ENCODE results near the gene DNAJB2.

Gene DNAJB2

GRCh38 chr2:219277703-219278654 lies 1.2 kb upstream of the DNAJB2 start:
- Histone ChIP-seq H3K27me3 (ENCODE audit: control insufficient read depth in 1 of 2, insufficient read depth in 2 of 2, low read length in 2 of 2) (no peaks in the 10 kb centered on the region), H3K4me3 (ENCODE audit: low read depth in 1 of 2, low read length in 2 of 2) (peak overlapping the region in 1 of 2 donors; percentile 36), H3K27ac (ENCODE audit: low read depth, low read length) (peak overlapping the region; percentile 75), H3K36me3 (ENCODE audit: insufficient read depth, low read length) (peaks cover 28% of the 10 kb centered on the region), H3K9me3 (ENCODE audit: low read length) (no peaks in the 10 kb centered on the region), H3K4me1 (ENCODE audit: insufficient read depth, low read length) (peaks cover 28% of the 10 kb centered on the region), H3K9ac (ENCODE audit: low read length) (peak overlapping the region; percentile 55)

GRCh38 chr2:219278655-219279150 lies 463 bp upstream of the DNAJB2 start:
- Histone ChIP-seq H3K36me3 (ENCODE audit: insufficient read depth, low read length) (peaks cover 35% of the 10 kb centered on the region), H3K4me1 (ENCODE audit: insufficient read depth, low read length) (peaks cover 28% of the 10 kb centered on the region), H3K27ac (ENCODE audit: low read depth, low read length) (peak overlapping the region; percentile 75), H3K9ac (ENCODE audit: low read length) (peak overlapping the region; percentile 55), H3K27me3 (ENCODE audit: control insufficient read depth in 1 of 2, insufficient read depth in 2 of 2, low read length in 2 of 2) (no peaks in the 10 kb centered on the region), H3K4me3 (ENCODE audit: low read depth in 1 of 2, low read length in 2 of 2) (peak overlapping the region in 1 of 2 donors; percentile 36), H3K9me3 (ENCODE audit: low read length) (no peaks in the 10 kb centered on the region)

GRCh38 chr2:219279916-219280516 lies 850 bp downstream of the DNAJB2 start:
- Histone ChIP-seq H3K36me3 (ENCODE audit: insufficient read depth, low read length) (peaks cover 48% of the 10 kb centered on the region), H3K27ac (ENCODE audit: low read depth, low read length) (peak overlapping the region; percentile 67), H3K4me1 (ENCODE audit: insufficient read depth, low read length) (peaks cover 28% of the 10 kb centered on the region), H3K4me3 (ENCODE audit: low read depth in 1 of 2, low read length in 2 of 2) (peak overlapping the region; percentile 59 to 96), H3K27me3 (ENCODE audit: control insufficient read depth in 1 of 2, insufficient read depth in 2 of 2, low read length in 2 of 2) (no peaks in the 10 kb centered on the region), H3K9me3 (ENCODE audit: low read length) (no peaks in the 10 kb centered on the region), H3K9ac (ENCODE audit: low read length) (peak overlapping the region; percentile 85)

- H3K9me3 ChIP-seq (ENCODE audit: low read length): no peaks in the 10 kb centered on the region
- peaks cover 28% of the 10 kb centered on the region for H3K4me1 ChIP-seq (ENCODE audit: insufficient read depth, low read length)
- no peaks in the 10 kb centered on the region for H3K27me3 ChIP-seq (ENCODE audit: control insufficient read depth in 1 of 2, insufficient read depth in 2 of 2, low read length in 2 of 2)
- peaks cover 54% of the 10 kb centered on the region for H3K36me3 ChIP-seq (ENCODE audit: insufficient read depth, low read length)
- H3K4me3 ChIP-seq (ENCODE audit: low read depth in 1 of 2, low read length in 2 of 2): peak overlapping the region in 1 of 2 donors; percentile 96
- H3K9ac ChIP-seq (ENCODE audit: low read length): no peak overlapping the region
- peak overlapping the region; percentile 67 for H3K27ac ChIP-seq (ENCODE audit: low read depth, low read length)
Measured at GRCh38 chr2:219280651-219281050, 1.5 kb downstream of the DNAJB2 start.

- H3K4me1 ChIP-seq (ENCODE audit: insufficient read depth, low read length): peaks cover 28% of the 10 kb centered on the region
- H3K9me3 ChIP-seq (ENCODE audit: low read length): no peaks in the 10 kb centered on the region
- H3K27me3 ChIP-seq (ENCODE audit: control insufficient read depth in 1 of 2, insufficient read depth in 2 of 2, low read length in 2 of 2): no peaks in the 10 kb centered on the region
- H3K27ac ChIP-seq (ENCODE audit: low read depth, low read length): no peak overlapping the region
- peaks cover 54% of the 10 kb centered on the region for H3K36me3 ChIP-seq (ENCODE audit: insufficient read depth, low read length)
- no peak overlapping the region for H3K9ac ChIP-seq (ENCODE audit: low read length)
- no peak overlapping the region for H3K4me3 ChIP-seq (ENCODE audit: low read depth in 1 of 2, low read length in 2 of 2)
Measured at GRCh38 chr2:219281588-219281987, 2.4 kb downstream of the DNAJB2 start.

GRCh38 chr2:219282375-219282774 lies 3.2 kb downstream of the DNAJB2 start:
- Histone ChIP-seq H3K27ac (ENCODE audit: low read depth, low read length) (no peak overlapping the region), H3K9me3 (ENCODE audit: low read length) (no peaks in the 10 kb centered on the region), H3K36me3 (ENCODE audit: insufficient read depth, low read length) (peaks cover 54% of the 10 kb centered on the region), H3K9ac (ENCODE audit: low read length) (no peak overlapping the region), H3K4me1 (ENCODE audit: insufficient read depth, low read length) (peaks cover 28% of the 10 kb centered on the region), H3K4me3 (ENCODE audit: low read depth in 1 of 2, low read length in 2 of 2) (no peak overlapping the region), H3K27me3 (ENCODE audit: control insufficient read depth in 1 of 2, insufficient read depth in 2 of 2, low read length in 2 of 2) (no peaks in the 10 kb centered on the region)

GRCh38 chr2:219282943-219283581 lies 3.9 kb downstream of the DNAJB2 start:
- no peaks in the 10 kb centered on the region for H3K27me3 ChIP-seq (ENCODE audit: control insufficient read depth in 1 of 2, insufficient read depth in 2 of 2, low read length in 2 of 2)
- no peak overlapping the region for H3K9ac ChIP-seq (ENCODE audit: low read length)
- H3K4me3 ChIP-seq (ENCODE audit: low read depth in 1 of 2, low read length in 2 of 2): no peak overlapping the region
- peaks cover 21% of the 10 kb centered on the region for H3K4me1 ChIP-seq (ENCODE audit: insufficient read depth, low read length)
- H3K9me3 ChIP-seq (ENCODE audit: low read length): no peaks in the 10 kb centered on the region
- H3K27ac ChIP-seq (ENCODE audit: low read depth, low read length): no peak overlapping the region
- peaks cover 54% of the 10 kb centered on the region for H3K36me3 ChIP-seq (ENCODE audit: insufficient read depth, low read length)

GRCh38 chr2:219284501-219285372 lies 5.6 kb downstream of the DNAJB2 start:
- H3K4me3 ChIP-seq (ENCODE audit: low read depth in 1 of 2, low read length in 2 of 2): no peak overlapping the region
- H3K36me3 ChIP-seq (ENCODE audit: insufficient read depth, low read length): peaks cover 54% of the 10 kb centered on the region
- H3K27ac ChIP-seq (ENCODE audit: low read depth, low read length): no peak overlapping the region
- peaks cover 20% of the 10 kb centered on the region for H3K4me1 ChIP-seq (ENCODE audit: insufficient read depth, low read length)
- H3K9me3 ChIP-seq (ENCODE audit: low read length): no peaks in the 10 kb centered on the region
- no peaks in the 10 kb centered on the region for H3K27me3 ChIP-seq (ENCODE audit: control insufficient read depth in 1 of 2, insufficient read depth in 2 of 2, low read length in 2 of 2)
- no peak overlapping the region for H3K9ac ChIP-seq (ENCODE audit: low read length)

GRCh38 chr2:219285373-219285735 lies 6.2 kb downstream of the DNAJB2 start:
- no peaks in the 10 kb centered on the region for H3K9me3 ChIP-seq (ENCODE audit: low read length)
- peaks cover 53% of the 10 kb centered on the region for H3K36me3 ChIP-seq (ENCODE audit: insufficient read depth, low read length)
- H3K27ac ChIP-seq (ENCODE audit: low read depth, low read length): no peak overlapping the region
- no peaks in the 10 kb centered on the region for H3K27me3 ChIP-seq (ENCODE audit: control insufficient read depth in 1 of 2, insufficient read depth in 2 of 2, low read length in 2 of 2)
- H3K4me3 ChIP-seq (ENCODE audit: low read depth in 1 of 2, low read length in 2 of 2): no peak overlapping the region
- H3K9ac ChIP-seq (ENCODE audit: low read length): no peak overlapping the region
- H3K4me1 ChIP-seq (ENCODE audit: insufficient read depth, low read length): peaks cover 20% of the 10 kb centered on the region

GRCh38 chr2:219285894-219286425 lies 6.8 kb downstream of the DNAJB2 start:
- Histone ChIP-seq H3K4me1 (ENCODE audit: insufficient read depth, low read length) (peaks cover 14% of the 10 kb centered on the region), H3K4me3 (ENCODE audit: low read depth in 1 of 2, low read length in 2 of 2) (no peak overlapping the region), H3K27me3 (ENCODE audit: control insufficient read depth in 1 of 2, insufficient read depth in 2 of 2, low read length in 2 of 2) (no peaks in the 10 kb centered on the region), H3K27ac (ENCODE audit: low read depth, low read length) (no peak overlapping the region), H3K9ac (ENCODE audit: low read length) (no peak overlapping the region), H3K9me3 (ENCODE audit: low read length) (no peaks in the 10 kb centered on the region), H3K36me3 (ENCODE audit: insufficient read depth, low read length) (peaks cover 47% of the 10 kb centered on the region)
